HepG2 (cell line): Measurements from ENCODE around the gene WDR82.

Experiments used
- CTCF ChIP-seq: sonication (generic); formaldehyde crosslinking; IDR thresholded peaks from 2 replicates; pipeline ENCODE4 v1.5.0; 2020; ENCODE audit warnings: mild to moderate bottlenecking, missing genetic modification reagents, moderate library complexity
- DNMT1 ChIP-seq: sonication (generic); formaldehyde crosslinking; IDR thresholded peaks from 2 replicates; pipeline ENCODE4 v1.5.1; 2020; ENCODE audit warnings: mild to moderate bottlenecking, missing genetic modification reagents
- ESRRA ChIP-seq: sonication (generic); formaldehyde crosslinking; IDR thresholded peaks from 2 replicates; pipeline ENCODE4 v1.5.1; 2020; ENCODE audit warnings: mild to moderate bottlenecking, low read depth, missing genetic modification reagents
- HMG20A ChIP-seq: IDR thresholded peaks from 2 replicates; pipeline ENCODE4 v1.6.1; 2016; ENCODE audit warnings: borderline replicate concordance
- JUND ChIP-seq: sonication (generic); formaldehyde crosslinking; IDR thresholded peaks from 2 replicates; pipeline ENCODE4 v1.8.0; 2022; ENCODE audit warnings: mild to moderate bottlenecking, missing genetic modification reagents
- ZFX ChIP-seq: sonication (generic); formaldehyde crosslinking; IDR thresholded peaks from 2 replicates; pipeline ENCODE4 v1.4.0; 2020; ENCODE audit warnings: mild to moderate bottlenecking, low read depth, missing genetic modification reagents, moderate library complexity

DNA sequence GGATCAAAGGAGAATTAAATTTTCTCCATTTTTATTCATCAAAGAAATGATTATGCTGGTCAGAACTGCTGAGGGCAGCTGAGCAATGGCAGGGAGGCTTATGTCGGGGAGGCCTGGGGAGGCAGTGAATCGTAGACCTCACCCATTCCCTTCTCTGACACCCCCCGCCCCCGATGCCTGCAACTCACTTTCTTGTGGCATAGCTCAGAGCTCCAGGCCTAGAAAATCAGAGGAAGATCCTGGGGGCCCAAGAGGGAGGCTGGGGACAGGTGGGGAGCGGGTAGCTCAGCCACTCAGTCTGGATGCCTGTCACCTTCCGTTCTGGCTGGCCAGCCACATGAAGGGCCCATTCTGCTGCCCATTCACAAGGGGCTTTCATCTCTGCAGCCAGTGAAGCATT lies 36.6 kb upstream of the WDR82 start:
- TF ChIP-seq JUND (CRISPR knock-in tag) (no peak), CTCF (no peak), ESRRA (CRISPR knock-in tag) (no peak), HMG20A (CRISPR knock-in tag) (no peak), DNMT1 (CRISPR knock-in tag) (no peak), ZFX (no peak)
